ENCODE measurements around the gene DIAPH3.

The DIAPH3 gene

GRCh38 chr13:60013166-60013565, 150.6 kb downstream of the DIAPH3 start:
- TF ChIP-seq POLR2A (IDR thresholded peaks at IDR 0.05; ENCODE audit: low read depth, low read length) = no peak
- TF ChIP-seq POLR2AphosphoS5 (IDR thresholded peaks at IDR 0.05; ENCODE audit: low read depth, low read length) = no peak
- no peak for TF ChIP-seq TAF1 (IDR thresholded peaks at IDR 0.05; ENCODE audit: borderline replicate concordance, low read depth, low read length)
- DNase-seq (ENCODE audit: insufficient read length) (no peak), FAIRE-seq (no peak)

GRCh38 chr13:60012488-60012887, 151.2 kb downstream of the DIAPH3 start:
- DNase-seq (ENCODE audit: insufficient read length) = no peak
- no peak for FAIRE-seq
- TF ChIP-seq POLR2AphosphoS5 (IDR thresholded peaks at IDR 0.05; ENCODE audit: low read depth, low read length) (no peak), TAF1 (IDR thresholded peaks at IDR 0.05; ENCODE audit: borderline replicate concordance, low read depth, low read length) (no peak), POLR2A (IDR thresholded peaks at IDR 0.05; ENCODE audit: low read depth, low read length) (no peak)

- FAIRE-seq (no peak), DNase-seq (ENCODE audit: insufficient read length) (no peak)
- TF ChIP-seq POLR2AphosphoS5 (IDR thresholded peaks at IDR 0.05; ENCODE audit: low read depth, low read length) (no peak), TAF1 (IDR thresholded peaks at IDR 0.05; ENCODE audit: borderline replicate concordance, low read depth, low read length) (no peak), POLR2A (IDR thresholded peaks at IDR 0.05; ENCODE audit: low read depth, low read length) (no peak)
Measured at GRCh38 chr13:60009300-60010253, 154.2 kb downstream of the DIAPH3 start.

- FAIRE-seq (no peak), DNase-seq (ENCODE audit: insufficient read length) (no peak)
- TF ChIP-seq TAF1 (IDR thresholded peaks at IDR 0.05; ENCODE audit: borderline replicate concordance, low read depth, low read length) = no peak
Measured at GRCh38 chr13:60001889-60002288, 161.8 kb downstream of the DIAPH3 start.

GRCh38 chr13:60000976-60001375, 162.8 kb downstream of the DIAPH3 start:
- FAIRE-seq (no peak), DNase-seq (ENCODE audit: insufficient read length) (no peak)
- TF ChIP-seq TAF1 (IDR thresholded peaks at IDR 0.05; ENCODE audit: borderline replicate concordance, low read depth, low read length) (no peak), POLR2AphosphoS5 (IDR thresholded peaks at IDR 0.05; ENCODE audit: low read depth, low read length) (no peak), POLR2A (IDR thresholded peaks at IDR 0.05; ENCODE audit: low read depth, low read length) (no peak)

- TF ChIP-seq POLR2AphosphoS5 (IDR thresholded peaks at IDR 0.05; ENCODE audit: low read depth, low read length) (no peak), TAF1 (IDR thresholded peaks at IDR 0.05; ENCODE audit: borderline replicate concordance, low read depth, low read length) (no peak), POLR2A (IDR thresholded peaks at IDR 0.05; ENCODE audit: low read depth, low read length) (no peak)
- no peak for DNase-seq (ENCODE audit: insufficient read length)
- no peak for FAIRE-seq
Measured at GRCh38 chr13:60000081-60000480, 163.6 kb downstream of the DIAPH3 start.

DNA sequence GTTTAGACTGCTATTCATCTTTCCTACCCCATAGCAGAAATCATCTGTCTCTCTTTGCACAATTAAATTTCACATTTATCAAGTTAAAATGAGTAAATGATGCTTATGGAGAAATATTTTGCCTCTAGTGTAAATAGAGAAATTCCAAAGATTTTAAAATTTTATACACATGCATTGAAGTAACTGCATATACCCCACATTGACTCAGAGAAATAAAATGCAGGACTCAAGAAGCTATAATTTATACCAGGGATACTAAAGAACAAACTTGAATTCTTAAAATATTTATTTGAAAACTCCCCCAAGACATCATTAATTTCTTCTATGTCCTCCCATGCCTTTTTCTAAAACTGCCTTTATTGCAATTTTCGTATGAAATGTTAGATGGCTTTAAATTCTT, 165.8 kb downstream of the DIAPH3 start:
- FAIRE-seq (no peak), DNase-seq (ENCODE audit: insufficient read length) (no peak)
- TF ChIP-seq POLR2A (IDR thresholded peaks at IDR 0.05; ENCODE audit: low read depth, low read length) = no peak
- TF ChIP-seq POLR2AphosphoS5 (IDR thresholded peaks at IDR 0.05; ENCODE audit: low read depth, low read length) = no peak
- no peak for TF ChIP-seq TAF1 (IDR thresholded peaks at IDR 0.05; ENCODE audit: borderline replicate concordance, low read depth, low read length)

- TF ChIP-seq POLR2AphosphoS5 (IDR thresholded peaks at IDR 0.05; ENCODE audit: low read depth, low read length) = no peak
- TF ChIP-seq POLR2A (IDR thresholded peaks at IDR 0.05; ENCODE audit: low read depth, low read length) = no peak
- TF ChIP-seq TAF1 (IDR thresholded peaks at IDR 0.05; ENCODE audit: borderline replicate concordance, low read depth, low read length) = no peak
- DNase-seq (ENCODE audit: insufficient read length) = no peak
- FAIRE-seq = no peak
Measured at GRCh38 chr13:59996461-59996980, 167.2 kb downstream of the DIAPH3 start.

DNA sequence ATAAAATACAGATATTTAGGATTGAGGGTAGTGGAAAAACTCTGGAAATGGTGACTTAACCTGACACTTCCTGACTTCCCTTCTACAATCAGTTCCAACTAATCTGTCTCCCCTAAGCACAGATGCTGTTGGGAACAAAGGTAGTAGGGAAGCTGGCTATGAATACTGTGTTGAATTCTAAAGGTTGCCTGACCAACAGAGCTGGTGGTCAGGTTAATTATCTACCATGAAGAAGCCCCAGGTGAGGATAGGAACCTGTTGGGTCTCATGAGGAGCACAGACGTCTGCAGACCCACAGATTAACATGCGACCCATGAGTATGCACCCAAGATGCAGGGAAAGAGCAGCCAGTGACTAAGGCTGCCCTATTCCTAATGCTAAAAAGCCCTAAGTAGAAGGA, 172.3 kb downstream of the DIAPH3 start:
- FAIRE-seq (no peak), DNase-seq (ENCODE audit: insufficient read length) (no peak)
- TF ChIP-seq POLR2A (IDR thresholded peaks at IDR 0.05; ENCODE audit: low read depth, low read length) (no peak), POLR2AphosphoS5 (IDR thresholded peaks at IDR 0.05; ENCODE audit: low read depth, low read length) (no peak), TAF1 (IDR thresholded peaks at IDR 0.05; ENCODE audit: borderline replicate concordance, low read depth, low read length) (no peak)

- no peak for TF ChIP-seq POLR2AphosphoS5 (IDR thresholded peaks at IDR 0.05; ENCODE audit: low read depth, low read length)
- TF ChIP-seq TAF1 (IDR thresholded peaks at IDR 0.05; ENCODE audit: borderline replicate concordance, low read depth, low read length) = no peak
- no peak for TF ChIP-seq POLR2A (IDR thresholded peaks at IDR 0.05; ENCODE audit: low read depth, low read length)
- DNase-seq (ENCODE audit: insufficient read length) = no peak
- no peak for FAIRE-seq
Measured at GRCh38 chr13:59982631-59983382, 180.9 kb downstream of the DIAPH3 start.

DNA sequence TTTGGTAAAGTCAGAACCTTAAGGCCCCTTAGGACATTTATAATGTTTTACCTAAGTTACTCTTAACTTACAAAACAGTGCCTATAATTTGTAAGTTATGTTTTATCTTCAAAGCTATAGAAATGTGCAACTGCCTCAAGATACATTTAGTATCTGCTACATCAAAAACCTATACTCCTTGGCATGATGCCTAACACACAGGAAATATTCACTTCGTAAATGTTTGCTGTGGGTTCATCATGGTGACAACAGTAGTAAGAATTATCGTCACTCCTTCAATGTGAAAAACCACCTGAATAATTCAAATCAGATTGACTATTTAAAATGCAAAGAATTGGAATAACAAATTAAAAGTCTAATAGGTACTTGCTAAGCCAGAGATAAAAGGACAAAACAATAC, 184.1 kb downstream of the DIAPH3 start:
- FAIRE-seq (no peak), DNase-seq (ENCODE audit: insufficient read length) (no peak)
- TF ChIP-seq TAF1 (IDR thresholded peaks at IDR 0.05; ENCODE audit: borderline replicate concordance, low read depth, low read length) = no peak
- no peak for TF ChIP-seq POLR2A (IDR thresholded peaks at IDR 0.05; ENCODE audit: low read depth, low read length)
- no peak for TF ChIP-seq POLR2AphosphoS5 (IDR thresholded peaks at IDR 0.05; ENCODE audit: low read depth, low read length)

All from GM12892 (cell line).